GM10266 (cell line): ENCODE results near the gene SETD2.
A peak's percentile ranks its signal among the peaks of the same experiment; 100 is the strongest.
"Not testable (repeated sequence)": the region's sequence is repeated elsewhere in the genome, so short reads cannot be mapped to it uniquely, and the experiment has no call there.

ENCODE experiments used
- DNase-seq: peaks from one replicate; pipeline ENCODE4 v3.0.0; 2012; ENCODE audit errors: extremely low spot score
- CTCF ChIP-seq: IDR thresholded peaks from 2 replicates; pipeline ENCODE4 v1.5.1; 2012; ENCODE audit warnings: mild to moderate bottlenecking, low read depth; ENCODE audit not compliant: control insufficient read depth, insufficient read depth; ENCODE audit errors: missing control alignments

The SETD2 gene

GRCh38 chr3:47164007-47164881 is at the start of gene SETD2:
Gene SETD2, minus strand, starts transcription at chr3:47164113. Its CDS starts 189 bp downstream, at chr3:47163924.
- peak; percentile 79 for TF ChIP-seq CTCF
- peak; percentile 94 for DNase-seq

GRCh38 chr3:47210863-47211405 is 47.0 kb upstream of the SETD2 start:
- DNase-seq: no peak
- TF ChIP-seq CTCF: no peak

GRCh38 chr3:47206022-47206421 is 42.1 kb upstream of the SETD2 start:
- DNase-seq: not testable (repeated sequence)

- no peak for DNase-seq
- no peak for TF ChIP-seq CTCF
Measured at GRCh38 chr3:47204875-47205274, 41.0 kb upstream of the SETD2 start.

- no peak for TF ChIP-seq CTCF
Measured at GRCh38 chr3:47202542-47202941, 38.6 kb upstream of the SETD2 start.

GRCh38 chr3:47197287-47197686 is 33.4 kb upstream of the SETD2 start:
- DNase-seq: no peak
- no peak for TF ChIP-seq CTCF

More at GRCh38 chr3:47202542-47202941, 38.6 kb upstream of the SETD2 start:
- no peak for DNase-seq

GRCh38 chr3:47194994-47195393 is 31.1 kb upstream of the SETD2 start:
- no peak for TF ChIP-seq CTCF
- DNase-seq: no peak
